Osteocyte (in vitro differentiated cells): ENCODE data around the gene MOB3B. TPM values are rescaled to one million over a fixed set of nuclear protein-coding genes. Genes with fewer than 3 reads are reported as not detected.

Experiments used
- DNase-seq: peaks from one replicate; pipeline ENCODE4 v3.0.0; 2021; ENCODE audit warnings: mixed read lengths; ENCODE audit not compliant: unreplicated experiment; ENCODE audit errors: extremely low spot score
- H3K27ac Mint-ChIP-seq: one replicate; pipeline ENCODE4 v1.8.0; 2021; ENCODE audit warnings: mild to moderate bottlenecking, mixed read lengths; ENCODE audit not compliant: unreplicated experiment
- H3K27me3 Mint-ChIP-seq: one replicate; pipeline ENCODE4 v1.8.0; 2021; ENCODE audit warnings: mixed read lengths; ENCODE audit not compliant: unreplicated experiment
- H3K36me3 Mint-ChIP-seq: one replicate; pipeline ENCODE4 v1.8.0; 2021; ENCODE audit warnings: mixed read lengths; ENCODE audit not compliant: unreplicated experiment
- H3K4me1 Mint-ChIP-seq: one replicate; pipeline ENCODE4 v1.8.0; 2021; ENCODE audit warnings: mixed read lengths; ENCODE audit not compliant: unreplicated experiment
- H3K4me3 Mint-ChIP-seq: one replicate; pipeline ENCODE4 v1.8.0; 2021; ENCODE audit warnings: mild to moderate bottlenecking, moderate library complexity, mixed read lengths; ENCODE audit not compliant: unreplicated experiment
- H3K9me3 Mint-ChIP-seq: one replicate; pipeline ENCODE4 v1.8.0; 2021; ENCODE audit warnings: mixed read lengths; ENCODE audit not compliant: unreplicated experiment
- CTCF ChIP-seq: fragments of 200-600 bp; sonication (generic); IDR thresholded peaks from 2 replicates; pipeline ENCODE4 v1.5.0; 2021; ENCODE audit warnings: antibody characterized with exemption, mild to moderate bottlenecking, moderate library complexity
- total RNA-seq: library from RNA; stranded (reverse); gene quantifications from 2 replicates; pipeline ENCODE4 v1.2.1, GENCODE V29; 2021

Gene MOB3B
- total RNA-seq, 1 donor from 2014 or later: 7.6 TPM

- H3K27ac Mint-ChIP-seq: no peak overlapping the region
Measured at GRCh38 chr9:27462846-27463245, 66.8 kb downstream of the MOB3B start.

GRCh38 chr9:27462434-27462833, 67.2 kb downstream of the MOB3B start:
- H3K4me1 Mint-ChIP-seq: peaks cover 3% of the 10 kb centered on the region
- no peaks in the 10 kb centered on the region for H3K9me3 Mint-ChIP-seq
- DNase-seq: no peak
- no peak for TF ChIP-seq CTCF
- peaks cover 16% of the 10 kb centered on the region for H3K27me3 Mint-ChIP-seq
- peaks cover 5% of the 10 kb centered on the region for H3K36me3 Mint-ChIP-seq
- no peak overlapping the region for H3K4me3 Mint-ChIP-seq
- no peak overlapping the region for H3K27ac Mint-ChIP-seq

More at GRCh38 chr9:27462846-27463245, 66.8 kb downstream of the MOB3B start:
- H3K4me3 Mint-ChIP-seq: no peak overlapping the region
- H3K36me3 Mint-ChIP-seq: peaks cover 7% of the 10 kb centered on the region
- no peak for TF ChIP-seq CTCF
- peaks cover 18% of the 10 kb centered on the region for H3K27me3 Mint-ChIP-seq
- peaks cover 7% of the 10 kb centered on the region for H3K4me1 Mint-ChIP-seq
- no peaks in the 10 kb centered on the region for H3K9me3 Mint-ChIP-seq
- no peak for DNase-seq

DNA sequence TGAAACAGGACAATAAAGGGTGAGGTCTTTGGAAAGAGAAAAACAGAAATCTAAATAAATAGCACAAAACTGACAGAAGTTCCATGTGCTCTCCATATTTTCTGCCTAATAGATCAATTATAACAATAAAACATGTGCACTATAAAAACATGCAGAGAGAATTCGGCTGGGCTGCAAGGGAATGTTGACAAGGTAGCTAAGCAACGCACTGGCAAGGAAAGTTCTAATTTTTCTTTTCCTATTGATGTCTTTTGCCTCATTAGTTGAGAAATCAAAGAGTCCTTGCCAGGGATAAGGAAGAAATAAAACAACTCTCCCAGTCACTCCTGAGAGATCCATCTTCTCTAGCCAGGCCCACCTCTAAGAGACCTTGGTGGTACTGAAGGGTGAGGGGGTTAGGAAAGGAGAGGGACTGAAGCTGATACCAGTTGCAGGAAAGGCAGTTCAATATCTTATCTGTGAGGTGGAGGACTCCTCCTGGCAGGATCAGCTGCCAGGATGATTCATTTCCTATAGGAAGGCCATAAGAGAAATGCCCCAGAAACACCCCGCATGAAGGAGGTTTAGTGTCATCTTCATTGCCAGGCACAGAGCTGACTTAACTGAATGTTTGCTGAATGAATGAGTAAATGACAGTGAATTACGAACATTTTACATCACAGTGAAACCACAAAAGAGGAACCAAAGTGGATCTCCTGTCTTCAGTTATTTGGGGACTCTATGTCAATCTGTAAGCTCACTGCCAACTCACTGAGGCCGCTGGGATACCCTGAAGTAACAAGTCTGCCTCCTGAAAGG, 69.2 kb downstream of the MOB3B start:
- H3K27me3 Mint-ChIP-seq: peaks cover 11% of the 10 kb centered on the region
- no peak overlapping the region for H3K4me3 Mint-ChIP-seq
- H3K4me1 Mint-ChIP-seq: no peaks in the 10 kb centered on the region
- H3K27ac Mint-ChIP-seq: no peak overlapping the region
- TF ChIP-seq CTCF: no peak
- no peak for DNase-seq
- H3K36me3 Mint-ChIP-seq: peaks cover 8% of the 10 kb centered on the region
- no peaks in the 10 kb centered on the region for H3K9me3 Mint-ChIP-seq

DNA sequence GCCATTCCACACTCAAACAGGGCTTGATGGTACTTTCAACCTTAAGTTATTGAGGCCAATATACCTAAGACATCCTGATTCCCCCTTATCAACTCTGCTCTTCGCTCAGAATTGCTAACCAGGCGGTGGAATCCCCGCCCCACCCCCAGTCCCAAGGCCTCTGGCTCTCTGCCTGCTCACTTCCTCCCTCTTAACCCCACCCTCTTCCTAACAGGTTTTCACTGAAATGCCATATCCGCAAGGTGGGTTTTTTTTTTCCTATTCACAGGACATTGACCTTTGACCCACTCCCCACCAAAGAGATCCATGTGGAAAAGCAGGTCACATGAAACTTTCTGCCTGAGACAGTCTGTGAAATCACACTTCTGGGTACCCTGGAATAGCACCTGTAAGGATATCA, 72.2 kb downstream of the MOB3B start:
- Mint-ChIP-seq H3K4me3 (no peak overlapping the region), H3K9me3 (no peaks in the 10 kb centered on the region), H3K27me3 (peaks cover 13% of the 10 kb centered on the region), H3K27ac (no peak overlapping the region), H3K4me1 (no peaks in the 10 kb centered on the region), H3K36me3 (peaks cover 8% of the 10 kb centered on the region)
- TF ChIP-seq CTCF: no peak
- no peak for DNase-seq

- Mint-ChIP-seq H3K4me1 (peaks cover 5% of the 10 kb centered on the region), H3K4me3 (no peak overlapping the region), H3K9me3 (no peaks in the 10 kb centered on the region), H3K36me3 (peaks cover 6% of the 10 kb centered on the region), H3K27ac (no peak overlapping the region), H3K27me3 (peaks cover 14% of the 10 kb centered on the region)
- no peak for TF ChIP-seq CTCF
- DNase-seq: no peak
Measured at GRCh38 chr9:27453860-27454553, 75.6 kb downstream of the MOB3B start.
